Astrocyte (in vitro differentiated cells and primary cell): ENCODE results near the gene CACNA1E. TPM values are rescaled to one million over a fixed set of nuclear protein-coding genes. Genes with fewer than 3 reads are reported as not detected.

ENCODE experiments used
- DNase-seq: peaks from one replicate; pipeline ENCODE4 v3.0.0-alpha.2; 2010; ENCODE audit warnings: low read depth
- FAIRE-seq: peaks from 2 replicates; lab custom pipeline; 2011; peaks lifted over from hg19 to GRCh38; lab: Jason Lieb, UNC
- H2AFZ ChIP-seq: 2 replicates; pipeline ENCODE4 v1.6.0; 2012; ENCODE audit warnings: low read depth, low read length, inconsistent platforms
- H3K27ac ChIP-seq: 2 replicates; pipeline ENCODE4 v1.5.1; 2011; ENCODE audit warnings: low read depth, low read length, inconsistent platforms
- H3K27me3 ChIP-seq: 2 replicates; pipeline ENCODE4 v1.6.0; 2011; ENCODE audit warnings: low read length, inconsistent platforms; ENCODE audit not compliant: insufficient read depth
- H3K36me3 ChIP-seq: 2 replicates; pipeline ENCODE4 v1.5.1; 2011; ENCODE audit warnings: low read length, inconsistent platforms; ENCODE audit not compliant: insufficient read depth
- H3K4me1 ChIP-seq: 2 replicates; pipeline ENCODE4 v1.5.1; 2011; ENCODE audit warnings: low read length, inconsistent platforms; ENCODE audit not compliant: insufficient read depth
- H3K4me2 ChIP-seq: 2 replicates; pipeline ENCODE4 v1.6.0; 2012; ENCODE audit warnings: low read length, inconsistent platforms
- H3K4me3 ChIP-seq: 2 replicates; pipeline ENCODE4 v1.5.1; 2011; ENCODE audit warnings: low read depth, mild to moderate bottlenecking, low read length, inconsistent platforms; ENCODE audit not compliant: insufficient read depth
- H3K79me2 ChIP-seq: 2 replicates; pipeline ENCODE4 v1.6.0; 2012; ENCODE audit warnings: mild to moderate bottlenecking, low read length, inconsistent platforms; ENCODE audit not compliant: insufficient read depth
- H3K9ac ChIP-seq: 2 replicates; pipeline ENCODE4 v1.6.0; 2012; ENCODE audit warnings: mild to moderate bottlenecking, low read length, inconsistent platforms
- H3K9me3 ChIP-seq: 2 replicates; pipeline ENCODE4 v1.5.1; 2012; ENCODE audit warnings: low read depth, mild to moderate bottlenecking, low read length, inconsistent platforms; ENCODE audit not compliant: insufficient read depth
- H4K20me1 ChIP-seq: 2 replicates; pipeline ENCODE4 v1.6.0; 2012; ENCODE audit warnings: low read length, inconsistent platforms; ENCODE audit not compliant: insufficient read depth
- H3K27ac Mint-ChIP-seq: one replicate; pipeline ENCODE4 v1.8.0; 2021; ENCODE audit warnings: mild to moderate bottlenecking, mixed read lengths; ENCODE audit not compliant: unreplicated experiment
- H3K27me3 Mint-ChIP-seq: one replicate; pipeline ENCODE4 v1.8.0; 2021; ENCODE audit warnings: low read depth, mixed read lengths; ENCODE audit not compliant: unreplicated experiment
- H3K36me3 Mint-ChIP-seq: one replicate; pipeline ENCODE4 v1.8.0; 2021; ENCODE audit warnings: low read depth, mixed read lengths; ENCODE audit not compliant: unreplicated experiment
- H3K4me1 Mint-ChIP-seq: one replicate; pipeline ENCODE4 v1.8.0; 2021; ENCODE audit warnings: low read depth, mixed read lengths; ENCODE audit not compliant: unreplicated experiment
- H3K4me3 Mint-ChIP-seq: one replicate; pipeline ENCODE4 v1.8.0; 2021; ENCODE audit warnings: mild to moderate bottlenecking, moderate library complexity, mixed read lengths; ENCODE audit not compliant: unreplicated experiment
- H3K9me3 Mint-ChIP-seq: one replicate; pipeline ENCODE4 v1.8.0; 2021; ENCODE audit warnings: mild to moderate bottlenecking, mixed read lengths; ENCODE audit not compliant: unreplicated experiment
- EZH2 ChIP-seq: IDR thresholded peaks from 2 replicates; pipeline ENCODE4 v1.6.1; 2012; ENCODE audit warnings: mild to moderate bottlenecking, low read length, inconsistent platforms; ENCODE audit not compliant: insufficient read depth
- total RNA-seq: library from RNA; stranded (reverse); gene quantifications from 2 replicates; pipeline ENCODE4 v1.2.1, GENCODE V29; 2021
- TF ChIP-seq, protein P1 (sequence below): IDR thresholded peaks from 2 replicates; pipeline ENCODE4 v1.5.1; 2011; ENCODE audit warnings: low read depth, mild to moderate bottlenecking, inconsistent platforms, low read length, moderate library complexity; ENCODE audit not compliant: insufficient read depth

CACNA1E gene
- total RNA-seq, 1 donor from 2014 or later = 0.07 TPM

DNA sequence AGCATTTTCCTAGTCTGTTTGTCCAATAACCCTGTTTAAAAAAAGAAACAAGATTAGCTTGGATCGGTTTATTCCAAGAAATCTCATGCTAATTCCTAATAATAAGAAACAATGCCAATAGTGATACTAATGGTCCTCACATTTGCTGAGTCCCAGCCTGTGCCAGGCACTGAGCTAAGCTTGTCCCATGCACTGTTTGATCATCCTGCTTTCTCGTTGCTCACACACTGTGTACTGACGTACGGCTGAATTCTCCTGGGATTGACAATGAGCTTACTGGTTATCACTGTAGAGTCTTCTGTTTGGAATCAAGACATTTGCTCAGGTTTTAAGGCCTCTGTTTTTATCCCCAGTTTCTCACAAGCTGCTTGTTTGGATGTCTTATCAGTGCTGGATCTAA is 71.1 kb downstream of the CACNA1E start:
- no peak overlapping the region for H3K9ac ChIP-seq
- Mint-ChIP-seq H3K4me1 (no peaks in the 10 kb centered on the region), H3K27me3 (peaks cover 18% of the 10 kb centered on the region), H3K36me3 (no peaks in the 10 kb centered on the region), H3K27ac (no peak overlapping the region), H3K4me3 (no peak overlapping the region), H3K9me3 (peaks cover 2% of the 10 kb centered on the region)
- H3K4me1 ChIP-seq = no peaks in the 10 kb centered on the region
- no peaks in the 10 kb centered on the region for H4K20me1 ChIP-seq
- no peak overlapping the region for H3K27ac ChIP-seq
- FAIRE-seq (no peak), DNase-seq (no peak)
- H2AFZ ChIP-seq = no peak overlapping the region
- no peaks in the 10 kb centered on the region for H3K27me3 ChIP-seq
- H3K4me2 ChIP-seq = no peak overlapping the region
- no peak overlapping the region for H3K4me3 ChIP-seq
- H3K9me3 ChIP-seq = no peaks in the 10 kb centered on the region
- no peak for TF ChIP-seq EZH2
- TF ChIP-seq, protein P1, sequence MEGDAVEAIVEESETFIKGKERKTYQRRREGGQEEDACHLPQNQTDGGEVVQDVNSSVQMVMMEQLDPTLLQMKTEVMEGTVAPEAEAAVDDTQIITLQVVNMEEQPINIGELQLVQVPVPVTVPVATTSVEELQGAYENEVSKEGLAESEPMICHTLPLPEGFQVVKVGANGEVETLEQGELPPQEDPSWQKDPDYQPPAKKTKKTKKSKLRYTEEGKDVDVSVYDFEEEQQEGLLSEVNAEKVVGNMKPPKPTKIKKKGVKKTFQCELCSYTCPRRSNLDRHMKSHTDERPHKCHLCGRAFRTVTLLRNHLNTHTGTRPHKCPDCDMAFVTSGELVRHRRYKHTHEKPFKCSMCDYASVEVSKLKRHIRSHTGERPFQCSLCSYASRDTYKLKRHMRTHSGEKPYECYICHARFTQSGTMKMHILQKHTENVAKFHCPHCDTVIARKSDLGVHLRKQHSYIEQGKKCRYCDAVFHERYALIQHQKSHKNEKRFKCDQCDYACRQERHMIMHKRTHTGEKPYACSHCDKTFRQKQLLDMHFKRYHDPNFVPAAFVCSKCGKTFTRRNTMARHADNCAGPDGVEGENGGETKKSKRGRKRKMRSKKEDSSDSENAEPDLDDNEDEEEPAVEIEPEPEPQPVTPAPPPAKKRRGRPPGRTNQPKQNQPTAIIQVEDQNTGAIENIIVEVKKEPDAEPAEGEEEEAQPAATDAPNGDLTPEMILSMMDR = no peak
- no peaks in the 10 kb centered on the region for H3K79me2 ChIP-seq
- no peaks in the 10 kb centered on the region for H3K36me3 ChIP-seq

DNA sequence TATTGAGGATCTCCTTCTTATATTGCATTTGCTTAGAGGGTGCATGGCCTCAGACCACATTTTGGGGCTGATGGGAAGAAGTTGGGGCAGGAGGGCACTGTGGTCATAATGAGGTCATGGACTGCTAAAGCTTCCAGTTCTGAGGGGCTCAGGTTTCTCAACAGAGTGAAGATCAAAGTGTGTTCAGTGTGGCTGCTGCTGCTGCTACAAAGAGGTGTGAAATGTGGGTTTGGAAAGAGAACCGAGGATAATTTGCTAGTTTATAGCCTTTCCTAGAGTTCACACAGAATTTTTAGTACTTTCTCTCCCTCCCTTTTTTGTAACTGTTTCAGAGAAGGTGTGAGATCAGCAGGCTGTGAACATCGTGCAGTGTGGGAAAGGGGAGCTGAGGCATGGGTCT is 73.3 kb downstream of the CACNA1E start:
- no peaks in the 10 kb centered on the region for H4K20me1 ChIP-seq

DNA sequence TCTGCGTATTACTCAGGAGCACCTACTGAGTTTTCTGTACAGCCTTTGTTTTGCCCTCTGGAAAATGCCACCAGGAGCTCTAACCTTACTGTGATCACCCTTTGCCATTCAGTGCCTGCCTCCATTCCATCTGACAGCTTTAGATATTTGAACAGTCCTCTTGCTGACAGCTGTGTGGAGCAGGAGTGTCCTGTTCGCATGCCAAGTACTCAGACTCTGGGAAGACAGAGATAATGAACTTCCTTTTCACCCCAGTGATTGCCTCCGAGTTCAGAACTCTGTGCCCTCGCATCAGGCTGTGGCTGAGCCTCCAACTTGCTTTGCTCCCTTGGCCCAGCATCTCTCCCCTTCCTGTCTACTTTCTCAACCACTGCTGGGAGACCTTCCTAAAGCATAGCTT is 74.0 kb downstream of the CACNA1E start:
- FAIRE-seq (no peak), DNase-seq (no peak)
- no peak overlapping the region for H3K4me3 Mint-ChIP-seq
- Histone ChIP-seq H3K36me3 (no peaks in the 10 kb centered on the region), H3K27me3 (no peaks in the 10 kb centered on the region), H3K9me3 (no peaks in the 10 kb centered on the region), H3K79me2 (no peaks in the 10 kb centered on the region), H3K9ac (no peak overlapping the region), H4K20me1 (no peaks in the 10 kb centered on the region), H2AFZ (no peak overlapping the region), H3K4me3 (no peak overlapping the region), H3K4me2 (no peak overlapping the region), H3K27ac (no peak overlapping the region), H3K4me1 (no peaks in the 10 kb centered on the region)
- H3K4me1 Mint-ChIP-seq = no peaks in the 10 kb centered on the region
- peaks cover 2% of the 10 kb centered on the region for H3K27me3 Mint-ChIP-seq
- H3K27ac Mint-ChIP-seq = no peak overlapping the region
- H3K9me3 Mint-ChIP-seq = no peaks in the 10 kb centered on the region
- no peak for TF ChIP-seq EZH2
- TF ChIP-seq, protein P1 = no peak
- no peaks in the 10 kb centered on the region for H3K36me3 Mint-ChIP-seq

More for the DNA sequence above, 73.3 kb downstream of the CACNA1E start:
- H3K4me2 ChIP-seq = no peak overlapping the region
- H3K27ac ChIP-seq = no peak overlapping the region
- H3K36me3 ChIP-seq = no peaks in the 10 kb centered on the region
- no peak overlapping the region for H2AFZ ChIP-seq
- no peak overlapping the region for H3K27ac Mint-ChIP-seq
- peaks cover 2% of the 10 kb centered on the region for H3K9me3 Mint-ChIP-seq
- no peaks in the 10 kb centered on the region for H3K4me1 Mint-ChIP-seq
- TF ChIP-seq, protein P1 = no peak
- no peak for TF ChIP-seq EZH2
- no peak overlapping the region for H3K9ac ChIP-seq
- H3K4me1 ChIP-seq = no peaks in the 10 kb centered on the region
- H3K27me3 Mint-ChIP-seq = peaks cover 7% of the 10 kb centered on the region
- H3K79me2 ChIP-seq = no peaks in the 10 kb centered on the region
- FAIRE-seq = no peak
- no peak overlapping the region for H3K4me3 ChIP-seq
- H3K4me3 Mint-ChIP-seq = no peak overlapping the region
- no peaks in the 10 kb centered on the region for H3K9me3 ChIP-seq
- no peak for DNase-seq
- H3K27me3 ChIP-seq = no peaks in the 10 kb centered on the region
- H3K36me3 Mint-ChIP-seq = no peaks in the 10 kb centered on the region
